IMR-90 (cell line): ENCODE results near the gene BCAS1. TPM values are rescaled to one million over a fixed set of nuclear protein-coding genes. Genes with fewer than 3 reads are reported as not detected.

ENCODE experiments used
- ATAC-seq: fragments of 200-7000 bp; cut with Tn5 transposase; 2 replicates; pipeline ENCODE4 v1.9.1; 2020; ENCODE audit warnings: low read depth, mild to moderate bottlenecking, moderate library complexity
- BruUV-seq: library from RNA; stranded (reverse); fragments of 400-500 nt; replicated peaks from 2 replicates; lab custom pipeline; 2021; lab: Mats Ljungman, UMichigan
- CTCF ChIA-PET: fragments of 300-600 bp; formaldehyde crosslinking; extraction: SDS; loops from one replicate; lab custom pipeline; 2021; ENCODE audit warnings: antibody characterized with exemption; lab: Yijun Ruan, JAX
- POLR2A ChIA-PET: fragments of 300-600 bp; sonication (Branson Sonifier 250); formaldehyde crosslinking; loops from one replicate; lab custom pipeline; 2022; ENCODE audit warnings: antibody characterized with exemption; ENCODE audit not compliant: unreplicated experiment; lab: Charles Lee
- DNase-seq: peaks from one replicate; pipeline ENCODE4 v3.0.0; 2013
- H2AFZ ChIP-seq: replicated peaks from 2 replicates; pipeline ENCODE3; 2013; ENCODE audit warnings: low read length, mild to moderate bottlenecking; ENCODE audit not compliant: poor library complexity
- H2AK5ac ChIP-seq: 2 replicates; pipeline ENCODE4 v1.6.1; 2013; ENCODE audit warnings: low read depth, low read length, inconsistent platforms
- H2AK9ac ChIP-seq: replicated peaks from 2 replicates; pipeline ENCODE3; 2013; ENCODE audit warnings: mild to moderate bottlenecking, low read depth, low read length, moderate library complexity; ENCODE audit not compliant: poor library complexity
- H2BK120ac ChIP-seq: 2 replicates; pipeline ENCODE4 v1.6.1; 2013; ENCODE audit warnings: low read depth, low read length, inconsistent platforms
- H2BK15ac ChIP-seq: 3 replicates; pipeline ENCODE4 v1.6.1; 2013; ENCODE audit warnings: low read depth, low read length, inconsistent platforms
- H2BK20ac ChIP-seq: 2 replicates; pipeline ENCODE4 v1.6.1; 2013; ENCODE audit warnings: low read depth, mild to moderate bottlenecking, inconsistent platforms, low read length, moderate library complexity
- H2BK5ac ChIP-seq: 2 replicates; pipeline ENCODE4 v1.6.1; 2013; ENCODE audit warnings: mild to moderate bottlenecking, low read depth, low read length, inconsistent platforms; ENCODE audit not compliant: poor library complexity, severe bottlenecking
- H3K14ac ChIP-seq: replicated peaks from 2 replicates; pipeline ENCODE4 v1.6.1; 2013; ENCODE audit warnings: low read depth, low read length, inconsistent platforms
- H3K18ac ChIP-seq: 2 replicates; pipeline ENCODE4 v1.6.1; 2013; ENCODE audit warnings: low read depth, low read length, control low read depth
- H3K23ac ChIP-seq: 2 replicates; pipeline ENCODE4 v1.6.1; 2013; ENCODE audit warnings: low read depth, low read length, inconsistent platforms
- H3K27ac ChIP-seq: 2 replicates; pipeline ENCODE4 v1.5.1; 2013; ENCODE audit warnings: mild to moderate bottlenecking, control low read depth, low read length; ENCODE audit not compliant: insufficient read depth
- H3K27me3 ChIP-seq: 2 replicates; pipeline ENCODE4 v1.6.1; 2013; ENCODE audit warnings: low read length; ENCODE audit not compliant: control insufficient read depth, insufficient read depth
- H3K36me3 ChIP-seq: 2 replicates; pipeline ENCODE4 v1.6.1; 2013; ENCODE audit warnings: low read length, mixed read lengths; ENCODE audit not compliant: control insufficient read depth, insufficient read depth
- H3K4ac ChIP-seq: 2 replicates; pipeline ENCODE4 v1.6.1; 2013; ENCODE audit warnings: low read depth, low read length, inconsistent platforms
- H3K4me1 ChIP-seq: 2 replicates; pipeline ENCODE4 v1.6.1; 2013; ENCODE audit warnings: low read length, mixed read lengths; ENCODE audit not compliant: control insufficient read depth, insufficient read depth
- H3K4me2 ChIP-seq: 2 replicates; pipeline ENCODE4 v1.6.1; 2013; ENCODE audit warnings: low read depth, mild to moderate bottlenecking, control low read depth, low read length, moderate library complexity
- H3K4me3 ChIP-seq: 2 replicates; pipeline ENCODE4 v1.5.1; 2013; ENCODE audit warnings: low read depth, mild to moderate bottlenecking, control low read depth, low read length, moderate library complexity; ENCODE audit not compliant: insufficient read depth
- H3K56ac ChIP-seq: 2 replicates; pipeline ENCODE4 v1.6.1; 2013; ENCODE audit warnings: low read length, inconsistent platforms; ENCODE audit not compliant: insufficient read depth; ENCODE audit errors: extremely low read depth
- H3K79me1 ChIP-seq, 2 experiments: 2 replicates each; pipeline ENCODE4 v1.6.1; 2013; ENCODE audit warnings: low read length in 2 of 2, inconsistent platforms in 1 of 2, low read depth in 1 of 2
- H3K9ac ChIP-seq: 2 replicates; pipeline ENCODE4 v1.6.1; 2013; ENCODE audit warnings: low read depth, low read length, control low read depth
- H3K9me1 ChIP-seq: 2 replicates; pipeline ENCODE4 v1.6.1; 2013; ENCODE audit warnings: low read length, inconsistent platforms; ENCODE audit not compliant: insufficient read depth
- H3K9me3 ChIP-seq: 2 replicates; pipeline ENCODE4 v1.6.1; 2013; ENCODE audit warnings: low read length; ENCODE audit not compliant: control insufficient read depth, insufficient read depth
- H4K20me1 ChIP-seq: 2 replicates; pipeline ENCODE4 v1.6.1; 2013; ENCODE audit warnings: low read length, inconsistent platforms; ENCODE audit not compliant: insufficient read depth
- H4K5ac ChIP-seq: 2 replicates; pipeline ENCODE4 v1.6.1; 2013; ENCODE audit warnings: mild to moderate bottlenecking, low read depth, low read length, control low read depth
- H4K8ac ChIP-seq, 2 experiments: 2 replicates each; pipeline ENCODE4 v1.6.1; 2013; ENCODE audit warnings: low read depth in 2 of 2, low read length in 2 of 2, control low read depth in 1 of 2, inconsistent platforms in 1 of 2
- H4K91ac ChIP-seq: 2 replicates; pipeline ENCODE4 v1.6.1; 2013; ENCODE audit warnings: low read depth, low read length, inconsistent platforms; ENCODE audit not compliant: insufficient read depth
- BHLHE40 ChIP-seq: fragments of 150-350 bp; IDR thresholded peaks from 2 replicates; pipeline ENCODE4 v1.6.1; 2016; ENCODE audit warnings: mild to moderate bottlenecking, low read depth, low read length
- CHD1 ChIP-seq: IDR thresholded peaks from 2 replicates; pipeline ENCODE4 v1.6.1; 2012; ENCODE audit warnings: low read depth, low read length, improper control_type of control experiment
- MAFK ChIP-seq: IDR thresholded peaks from 2 replicates; pipeline ENCODE4 v1.6.1; 2012; ENCODE audit warnings: low read depth, low read length, improper control_type of control experiment
- MAZ ChIP-seq: IDR thresholded peaks from 2 replicates; pipeline ENCODE4 v1.6.1; 2012; ENCODE audit warnings: low read depth, mild to moderate bottlenecking, low read length, improper control_type of control experiment, moderate library complexity, borderline replicate concordance
- MXI1 ChIP-seq: IDR thresholded peaks from 2 replicates; pipeline ENCODE4 v1.6.1; 2012; ENCODE audit warnings: low read depth, mild to moderate bottlenecking, low read length, moderate library complexity, borderline replicate concordance
- POLR2A ChIP-seq: IDR thresholded peaks from 2 replicates; pipeline ENCODE4 v1.6.1; 2012; ENCODE audit warnings: mild to moderate bottlenecking, low read depth, low read length
- RCOR1 ChIP-seq: IDR thresholded peaks from 2 replicates; pipeline ENCODE4 v1.6.1; 2012; ENCODE audit warnings: mild to moderate bottlenecking, low read length, improper control_type of control experiment; ENCODE audit not compliant: insufficient replicate concordance
- RFX5 ChIP-seq: IDR thresholded peaks from 2 replicates; pipeline ENCODE4 v1.8.0; 2012; ENCODE audit warnings: low read depth, mild to moderate bottlenecking, low read length, moderate library complexity
- SMC3 ChIP-seq: fragments of 150-350 bp; IDR thresholded peaks from 2 replicates; pipeline ENCODE4 v1.6.1; 2016; ENCODE audit warnings: low read depth, mild to moderate bottlenecking, antibody characterized with exemption, low read length, moderate library complexity
- WGBS, 2 experiments: methylation state at CpG; one replicate each; pipeline versions ENCODE4 v1.1.5 to v1.1.7; 2013; ENCODE audit warnings: missing lambda C conversion rate in 2 of 2; ENCODE audit not compliant: insufficient read length in 1 of 2; ENCODE audit errors: extremely low coverage in 2 of 2; 5-methylcytosine and 5-hydroxymethylcytosine counted together
- dilution Hi-C: fragments of 300-500 bp; cut with HindIII; formaldehyde crosslinking; loops from one replicate; pipeline ENCODE4 v1.14.3; 2018; ENCODE audit warnings: low sequenced_read_pairs; ENCODE audit not compliant: unreplicated experiment
- in situ Hi-C: fragments of 300-500 bp; cut with MboI; formaldehyde crosslinking; loops from 3 replicates; pipeline ENCODE4 v1.14.3; 2019; ENCODE audit warnings: low sequenced_read_pairs, inconsistent platforms, mixed read lengths
- intact Hi-C: fragments of 100-400 bp; cut with micrococcal nuclease; formaldehyde crosslinking; loops from 2 replicates; pipeline ENCODE4 v1.10.0; 2022
- polyA plus RNA-seq, 3 experiments: library from polyadenylated mRNA; depleted of rRNA; stranded (reverse); fragments of >200 nt; gene quantifications; 2 replicates each; pipeline ENCODE4 v1.2.3, GENCODE V29; 2012; ENCODE audit warnings: low replicate concordance in 1 of 3
- total RNA-seq: library from RNA; depleted of rRNA; stranded (reverse); fragments of >200 nt; gene quantifications from 2 replicates; pipeline ENCODE4 v1.2.3, GENCODE V29; 2012
- TF ChIP-seq, protein P1 (sequence below): fragments of 150-350 bp; IDR thresholded peaks from 2 replicates; pipeline ENCODE4 v1.6.1; 2017; ENCODE audit warnings: mild to moderate bottlenecking, antibody characterized with exemption, low read length, low read depth
- TF ChIP-seq, protein P2 (sequence below): conservative IDR thresholded peaks from 2 replicates; pipeline ENCODE4 v1.5.1; 2012; ENCODE audit warnings: mild to moderate bottlenecking, low read depth, low read length, improper control_type of control experiment

BCAS1 gene
- total and polyA plus RNA-seq, 2 of the 4 experiments (the other 2 are of a cell fraction), result under 0.01 TPM; not detected in 1

DNA sequence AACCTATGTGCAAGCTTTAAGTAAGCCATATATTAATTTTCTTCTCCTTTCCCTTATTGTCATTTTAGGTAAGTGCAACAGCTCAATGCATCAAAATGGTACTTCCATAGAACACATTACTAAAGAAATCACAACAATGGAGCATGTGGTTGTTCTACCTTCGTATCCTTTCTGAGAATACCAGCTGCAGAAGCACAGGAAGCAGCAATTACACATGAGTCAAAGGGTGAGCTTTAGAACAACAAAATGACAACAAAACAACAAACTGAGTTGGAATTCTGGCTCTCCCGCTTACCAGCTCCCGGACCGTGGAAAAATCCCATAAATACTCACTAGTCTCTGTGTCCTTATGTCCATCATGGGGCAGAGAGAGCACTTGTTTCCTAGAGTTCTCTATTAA, 108.9 kb downstream of the BCAS1 start:
- Histone ChIP-seq H3K27me3 (peaks cover 2% of the 10 kb centered on the region; the same call in 1 of the 2 replicates), H4K8ac (no peak overlapping the region), H3K79me1 (no peaks in the 10 kb centered on the region), H3K4ac (no peak overlapping the region), H3K14ac (no peak overlapping the region), H4K20me1 (no peaks in the 10 kb centered on the region), H2BK5ac (no peak overlapping the region), H3K36me3 (no peaks in the 10 kb centered on the region), H2AK9ac (no peak overlapping the region), H3K18ac (no peak overlapping the region), H3K9ac (no peak overlapping the region), H3K23ac (no peak overlapping the region), H2AFZ (no peak overlapping the region), H3K4me2 (no peak overlapping the region), H3K9me3 (no peaks in the 10 kb centered on the region), H3K4me1 (no peaks in the 10 kb centered on the region), H2BK20ac (no peak overlapping the region), H3K9me1 (no peaks in the 10 kb centered on the region), H4K5ac (no peak overlapping the region), H2BK120ac (no peak overlapping the region), H4K91ac (no peak overlapping the region), H3K27ac (no peak overlapping the region), H2BK15ac (no peak overlapping the region), H2AK5ac (no peak overlapping the region), H3K4me3 (no peak overlapping the region), H3K56ac (no peak overlapping the region)
- CTCF ChIA-PET, result interaction anchor here (0.6 kb wide), 1 partner anchor 1667 kb away, joined by 3 read pairs; no protein-coding TSS in a partner anchor
- DNase-seq, result no peak
- intact Hi-C loops (no loop called here), dilution Hi-C loops (no loop called here), in situ Hi-C loops (no loop called here)
- no TSS peak for BruUV-seq
- ATAC-seq, result no peak
- TF ChIP-seq, protein P1, sequence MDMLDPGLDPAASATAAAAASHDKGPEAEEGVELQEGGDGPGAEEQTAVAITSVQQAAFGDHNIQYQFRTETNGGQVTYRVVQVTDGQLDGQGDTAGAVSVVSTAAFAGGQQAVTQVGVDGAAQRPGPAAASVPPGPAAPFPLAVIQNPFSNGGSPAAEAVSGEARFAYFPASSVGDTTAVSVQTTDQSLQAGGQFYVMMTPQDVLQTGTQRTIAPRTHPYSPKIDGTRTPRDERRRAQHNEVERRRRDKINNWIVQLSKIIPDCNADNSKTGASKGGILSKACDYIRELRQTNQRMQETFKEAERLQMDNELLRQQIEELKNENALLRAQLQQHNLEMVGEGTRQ, result no peak
- no peak for TF ChIP-seq RCOR1
- TF ChIP-seq MAZ, result no peak
- TF ChIP-seq CHD1, result no peak
- TF ChIP-seq MXI1, result no peak
- TF ChIP-seq, protein P2, sequence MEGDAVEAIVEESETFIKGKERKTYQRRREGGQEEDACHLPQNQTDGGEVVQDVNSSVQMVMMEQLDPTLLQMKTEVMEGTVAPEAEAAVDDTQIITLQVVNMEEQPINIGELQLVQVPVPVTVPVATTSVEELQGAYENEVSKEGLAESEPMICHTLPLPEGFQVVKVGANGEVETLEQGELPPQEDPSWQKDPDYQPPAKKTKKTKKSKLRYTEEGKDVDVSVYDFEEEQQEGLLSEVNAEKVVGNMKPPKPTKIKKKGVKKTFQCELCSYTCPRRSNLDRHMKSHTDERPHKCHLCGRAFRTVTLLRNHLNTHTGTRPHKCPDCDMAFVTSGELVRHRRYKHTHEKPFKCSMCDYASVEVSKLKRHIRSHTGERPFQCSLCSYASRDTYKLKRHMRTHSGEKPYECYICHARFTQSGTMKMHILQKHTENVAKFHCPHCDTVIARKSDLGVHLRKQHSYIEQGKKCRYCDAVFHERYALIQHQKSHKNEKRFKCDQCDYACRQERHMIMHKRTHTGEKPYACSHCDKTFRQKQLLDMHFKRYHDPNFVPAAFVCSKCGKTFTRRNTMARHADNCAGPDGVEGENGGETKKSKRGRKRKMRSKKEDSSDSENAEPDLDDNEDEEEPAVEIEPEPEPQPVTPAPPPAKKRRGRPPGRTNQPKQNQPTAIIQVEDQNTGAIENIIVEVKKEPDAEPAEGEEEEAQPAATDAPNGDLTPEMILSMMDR, result no peak
- TF ChIP-seq POLR2A, result no peak
- TF ChIP-seq RFX5, result no peak
- TF ChIP-seq MAFK, result no peak
- TF ChIP-seq SMC3, result no peak
- no peak for TF ChIP-seq BHLHE40
- POLR2A ChIA-PET, result no interaction called here
- WGBS, 2 experiments, result no CpG with 5 or more reads among the region's 4 CpGs
